ENCODE results near the gene SLC38A10. TPM values are rescaled to one million over a fixed set of nuclear protein-coding genes. Genes with fewer than 3 reads are reported as not detected.

SLC38A10 gene
- total RNA-seq, 1 experiment from 2014 or later = 121 TPM

DNA sequence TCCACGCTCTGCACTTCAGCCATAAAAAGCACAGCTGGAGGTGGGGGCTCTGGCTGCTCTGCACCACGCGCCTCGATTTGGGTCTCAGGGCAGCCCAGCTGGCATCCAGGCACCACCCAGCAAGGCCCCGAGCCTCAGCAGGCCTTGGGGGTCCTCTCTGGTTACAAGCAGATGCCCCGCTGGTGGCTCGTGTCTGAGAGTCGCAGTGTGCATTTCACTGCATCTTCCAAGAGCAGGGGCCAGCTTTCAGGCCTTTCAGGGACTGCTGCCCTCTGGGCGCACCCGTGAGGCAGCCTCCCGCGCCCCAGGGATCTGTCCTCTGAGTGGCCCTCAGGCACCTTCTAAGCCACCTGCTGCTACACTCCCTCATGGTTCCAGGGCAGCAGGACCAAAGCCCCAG is 30.5 kb downstream of the SLC38A10 start:
- H3K36me3 Mint-ChIP-seq (ENCODE audit: insufficient read depth, unreplicated experiment) = peaks cover 41% of the 10 kb centered on the region
- no peak overlapping the region for H3K4me3 Mint-ChIP-seq (ENCODE audit: low read depth, unreplicated experiment)
- H3K4me1 Mint-ChIP-seq (ENCODE audit: low read depth, unreplicated experiment) = no peaks in the 10 kb centered on the region
- BruUV-seq (replicated peaks) = no TSS peak
- intact Hi-C loops (cut with micrococcal nuclease; ENCODE audit: unreplicated experiment) = no loop called here
- H3K27me3 Mint-ChIP-seq (ENCODE audit: unreplicated experiment) = no peaks in the 10 kb centered on the region
- CTCF ChIA-PET = no interaction called here
- H3K9me3 Mint-ChIP-seq (ENCODE audit: low read depth, unreplicated experiment) = no peaks in the 10 kb centered on the region
- TF ChIP-seq, protein P1, sequence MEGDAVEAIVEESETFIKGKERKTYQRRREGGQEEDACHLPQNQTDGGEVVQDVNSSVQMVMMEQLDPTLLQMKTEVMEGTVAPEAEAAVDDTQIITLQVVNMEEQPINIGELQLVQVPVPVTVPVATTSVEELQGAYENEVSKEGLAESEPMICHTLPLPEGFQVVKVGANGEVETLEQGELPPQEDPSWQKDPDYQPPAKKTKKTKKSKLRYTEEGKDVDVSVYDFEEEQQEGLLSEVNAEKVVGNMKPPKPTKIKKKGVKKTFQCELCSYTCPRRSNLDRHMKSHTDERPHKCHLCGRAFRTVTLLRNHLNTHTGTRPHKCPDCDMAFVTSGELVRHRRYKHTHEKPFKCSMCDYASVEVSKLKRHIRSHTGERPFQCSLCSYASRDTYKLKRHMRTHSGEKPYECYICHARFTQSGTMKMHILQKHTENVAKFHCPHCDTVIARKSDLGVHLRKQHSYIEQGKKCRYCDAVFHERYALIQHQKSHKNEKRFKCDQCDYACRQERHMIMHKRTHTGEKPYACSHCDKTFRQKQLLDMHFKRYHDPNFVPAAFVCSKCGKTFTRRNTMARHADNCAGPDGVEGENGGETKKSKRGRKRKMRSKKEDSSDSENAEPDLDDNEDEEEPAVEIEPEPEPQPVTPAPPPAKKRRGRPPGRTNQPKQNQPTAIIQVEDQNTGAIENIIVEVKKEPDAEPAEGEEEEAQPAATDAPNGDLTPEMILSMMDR (IDR thresholded peaks at IDR 0.05; ENCODE audit: unreplicated experiment) = no peak
- DNase-seq = no peak
- no peak overlapping the region for H3K27ac Mint-ChIP-seq (ENCODE audit: unreplicated experiment)

DNA sequence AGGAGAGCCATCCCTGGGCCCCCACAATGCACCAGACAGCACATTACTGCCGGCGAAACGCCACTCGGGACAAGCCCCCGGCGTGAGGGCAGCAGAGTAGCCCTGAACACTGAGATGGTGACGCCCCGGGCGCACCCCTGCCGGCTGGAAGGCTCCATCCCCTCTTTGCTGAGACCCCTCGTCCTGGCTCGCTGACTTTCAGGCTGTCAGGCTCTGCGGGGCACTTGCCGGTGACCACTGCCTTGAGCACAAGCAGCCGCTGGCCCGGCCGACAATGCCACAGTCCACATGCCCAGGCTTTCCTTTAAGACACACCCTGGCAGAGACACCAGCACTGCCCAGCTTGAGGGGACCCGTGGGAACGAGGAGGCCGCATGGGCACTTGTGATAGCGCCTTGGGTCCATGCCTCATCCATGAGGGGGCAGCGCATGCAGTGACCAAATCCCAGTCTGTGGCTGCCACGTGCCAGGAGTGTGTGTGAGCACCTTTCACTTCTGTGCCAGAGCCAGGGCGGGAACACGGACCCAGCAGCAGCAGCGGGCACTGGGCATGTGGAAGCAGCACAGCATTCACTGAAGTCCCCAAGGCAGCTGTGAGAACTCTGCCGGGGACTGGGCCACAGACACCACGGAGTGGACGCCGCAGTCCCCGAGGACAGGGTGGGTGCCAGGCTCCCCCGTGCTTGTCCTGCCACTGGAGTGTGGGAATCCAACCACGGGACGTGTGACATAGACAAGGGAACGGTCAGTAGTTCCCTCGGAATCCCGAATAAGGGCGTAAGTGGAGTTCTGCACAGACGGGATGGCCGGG is 31.5 kb downstream of the SLC38A10 start:
- CTCF ChIA-PET = no interaction called here
- intact Hi-C loops (cut with micrococcal nuclease; ENCODE audit: unreplicated experiment) = no loop called here
- H3K4me1 Mint-ChIP-seq (ENCODE audit: low read depth, unreplicated experiment) = no peaks in the 10 kb centered on the region
- TF ChIP-seq, protein P1 (IDR thresholded peaks at IDR 0.05; ENCODE audit: unreplicated experiment) = no peak
- no TSS peak for BruUV-seq (replicated peaks)
- no peak for DNase-seq
- H3K27me3 Mint-ChIP-seq (ENCODE audit: unreplicated experiment) = no peaks in the 10 kb centered on the region
- H3K36me3 Mint-ChIP-seq (ENCODE audit: insufficient read depth, unreplicated experiment) = peaks cover 48% of the 10 kb centered on the region
- H3K27ac Mint-ChIP-seq (ENCODE audit: unreplicated experiment) = no peak overlapping the region
- no peaks in the 10 kb centered on the region for H3K9me3 Mint-ChIP-seq (ENCODE audit: low read depth, unreplicated experiment)
- H3K4me3 Mint-ChIP-seq (ENCODE audit: low read depth, unreplicated experiment) = no peak overlapping the region

DNA sequence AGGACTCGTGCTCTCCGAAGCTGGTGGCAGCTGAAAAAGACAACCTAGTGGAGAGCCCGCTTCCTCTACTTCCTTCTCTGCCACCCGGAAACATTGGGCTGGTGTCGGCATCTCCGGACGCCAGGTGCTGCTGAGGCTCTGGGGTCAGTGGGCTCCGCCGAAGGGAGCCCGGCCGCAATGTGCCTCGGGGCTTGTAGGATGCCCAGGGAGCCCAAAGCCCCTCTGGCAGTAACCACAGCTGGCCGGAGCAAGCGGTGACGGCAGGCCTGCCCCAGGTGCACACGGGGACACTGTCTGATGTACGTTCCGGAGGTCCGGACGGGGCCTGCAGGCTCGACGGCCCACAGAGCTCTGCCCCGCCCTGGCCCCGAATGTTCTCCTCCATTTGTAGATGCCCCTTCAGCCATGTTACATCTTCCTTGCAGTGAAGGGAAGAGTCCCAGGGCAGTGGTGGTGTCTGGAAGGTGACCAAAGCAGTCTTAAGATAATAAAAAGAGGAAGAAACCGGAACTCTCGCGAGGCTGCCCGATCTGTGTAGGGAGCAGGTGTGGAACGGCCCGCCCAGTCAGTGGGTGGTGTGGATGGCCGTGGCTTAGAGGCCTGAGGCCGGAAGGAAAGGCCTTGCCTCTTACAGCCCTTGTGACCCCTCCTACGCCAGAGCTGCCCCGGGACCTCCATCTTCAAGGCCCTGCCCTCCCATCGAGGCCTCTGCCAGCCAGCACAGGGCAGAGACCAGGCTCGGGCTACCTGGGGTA is 33.3 kb downstream of the SLC38A10 start:
- Mint-ChIP-seq H3K4me1 (ENCODE audit: low read depth, unreplicated experiment) (no peaks in the 10 kb centered on the region), H3K27ac (ENCODE audit: unreplicated experiment) (no peak overlapping the region), H3K4me3 (ENCODE audit: low read depth, unreplicated experiment) (no peak overlapping the region), H3K36me3 (ENCODE audit: insufficient read depth, unreplicated experiment) (peaks cover 46% of the 10 kb centered on the region), H3K9me3 (ENCODE audit: low read depth, unreplicated experiment) (no peaks in the 10 kb centered on the region), H3K27me3 (ENCODE audit: unreplicated experiment) (no peaks in the 10 kb centered on the region)
- no peak for DNase-seq
- CTCF ChIA-PET = interaction anchor here (1.0 kb wide), 1 partner anchor 223 kb away, joined by 3 read pairs; no protein-coding TSS in a partner anchor
- TF ChIP-seq, protein P1 (IDR thresholded peaks at IDR 0.05; ENCODE audit: unreplicated experiment) = no peak
- BruUV-seq (replicated peaks) = no TSS peak
- intact Hi-C loops (cut with micrococcal nuclease; ENCODE audit: unreplicated experiment) = no loop called here

DNA sequence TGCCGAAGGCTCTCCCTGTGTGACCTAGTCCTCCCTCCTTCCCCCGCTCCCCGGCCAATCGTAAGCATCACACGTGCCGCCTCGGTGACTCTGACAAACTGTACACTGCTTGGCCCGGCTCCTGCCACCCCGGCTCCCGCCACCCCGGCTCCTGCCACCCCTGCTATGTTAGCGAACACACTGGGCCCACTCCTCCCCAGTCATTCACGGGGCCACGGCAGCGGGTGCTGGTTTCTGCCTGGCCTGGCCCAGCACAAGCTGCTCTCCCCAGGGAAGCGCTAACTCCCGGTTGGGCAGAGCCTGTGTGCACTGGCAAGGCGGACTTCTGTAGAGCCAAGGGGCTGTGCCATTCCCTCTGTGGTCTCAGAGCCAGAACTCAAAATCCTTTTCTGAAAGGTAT is 34.0 kb downstream of the SLC38A10 start:
- intact Hi-C loops (cut with micrococcal nuclease; ENCODE audit: unreplicated experiment) = no loop called here
- CTCF ChIA-PET = no interaction called here
- peaks cover 41% of the 10 kb centered on the region for H3K36me3 Mint-ChIP-seq (ENCODE audit: insufficient read depth, unreplicated experiment)
- TF ChIP-seq, protein P1 (IDR thresholded peaks at IDR 0.05; ENCODE audit: unreplicated experiment) = no peak
- no TSS peak for BruUV-seq (replicated peaks)
- no peak overlapping the region for H3K4me3 Mint-ChIP-seq (ENCODE audit: low read depth, unreplicated experiment)
- no peak for DNase-seq
- no peaks in the 10 kb centered on the region for H3K27me3 Mint-ChIP-seq (ENCODE audit: unreplicated experiment)
- H3K27ac Mint-ChIP-seq (ENCODE audit: unreplicated experiment) = no peak overlapping the region
- no peaks in the 10 kb centered on the region for H3K9me3 Mint-ChIP-seq (ENCODE audit: low read depth, unreplicated experiment)
- no peaks in the 10 kb centered on the region for H3K4me1 Mint-ChIP-seq (ENCODE audit: low read depth, unreplicated experiment)

Measured in Calu3 (cell line).